ENCODE data around the gene PTPRO.

The PTPRO gene

GRCh38 chr12:15336768-15337553 lies 14.7 kb downstream of the PTPRO start:
- DNase-seq: no peak
- in situ Hi-C loops (cut with MboI; ENCODE audit: low pct_unique_long_range_greater_than_20kb, low sequenced_read_pairs): no loop called here

GRCh38 chr12:15341371-15341770 lies 19.1 kb downstream of the PTPRO start:
- in situ Hi-C loops (cut with MboI; ENCODE audit: low pct_unique_long_range_greater_than_20kb, low sequenced_read_pairs): no loop called here
- DNase-seq: no peak

GRCh38 chr12:15344561-15344960 lies 22.3 kb downstream of the PTPRO start:
- in situ Hi-C loops (cut with MboI; ENCODE audit: low pct_unique_long_range_greater_than_20kb, low sequenced_read_pairs): no loop called here

GRCh38 chr12:15346488-15346887 lies 24.2 kb downstream of the PTPRO start:
- DNase-seq: no peak
- in situ Hi-C loops (cut with MboI; ENCODE audit: low pct_unique_long_range_greater_than_20kb, low sequenced_read_pairs): no loop called here

More at GRCh38 chr12:15344561-15344960, 22.3 kb downstream of the PTPRO start:
- no peak for DNase-seq

- in situ Hi-C loops (cut with MboI; ENCODE audit: low pct_unique_long_range_greater_than_20kb, low sequenced_read_pairs): no loop called here
Measured at GRCh38 chr12:15350643-15351042, 28.3 kb downstream of the PTPRO start.

GRCh38 chr12:15355766-15356165 lies 33.5 kb downstream of the PTPRO start:
- in situ Hi-C loops (cut with MboI; ENCODE audit: low pct_unique_long_range_greater_than_20kb, low sequenced_read_pairs): no loop called here
- no peak for DNase-seq

More at GRCh38 chr12:15350643-15351042, 28.3 kb downstream of the PTPRO start:
- DNase-seq: no peak

- in situ Hi-C loops (cut with MboI; ENCODE audit: low pct_unique_long_range_greater_than_20kb, low sequenced_read_pairs): no loop called here
- DNase-seq: no peak
Measured at GRCh38 chr12:15356951-15357364, 34.6 kb downstream of the PTPRO start.

- no peak for DNase-seq
Measured at GRCh38 chr12:15364221-15365160, 42.2 kb downstream of the PTPRO start.

GRCh38 chr12:15368812-15369211 lies 46.5 kb downstream of the PTPRO start:
- no peak for DNase-seq
- in situ Hi-C loops (cut with MboI; ENCODE audit: low pct_unique_long_range_greater_than_20kb, low sequenced_read_pairs): no loop called here

More at GRCh38 chr12:15364221-15365160, 42.2 kb downstream of the PTPRO start:
- in situ Hi-C loops (cut with MboI; ENCODE audit: low pct_unique_long_range_greater_than_20kb, low sequenced_read_pairs): no loop called here

GRCh38 chr12:15372352-15372751 lies 50.0 kb downstream of the PTPRO start:
- in situ Hi-C loops (cut with MboI; ENCODE audit: low pct_unique_long_range_greater_than_20kb, low sequenced_read_pairs): no loop called here

GRCh38 chr12:15387772-15388171 lies 65.5 kb downstream of the PTPRO start:
- in situ Hi-C loops (cut with MboI; ENCODE audit: low pct_unique_long_range_greater_than_20kb, low sequenced_read_pairs): no loop called here
- DNase-seq: no peak

More at GRCh38 chr12:15372352-15372751, 50.0 kb downstream of the PTPRO start:
- no peak for DNase-seq

- in situ Hi-C loops (cut with MboI; ENCODE audit: low pct_unique_long_range_greater_than_20kb, low sequenced_read_pairs): no loop called here
- no peak for DNase-seq
Measured at GRCh38 chr12:15389561-15389960, 67.3 kb downstream of the PTPRO start.

- in situ Hi-C loops (cut with MboI; ENCODE audit: low pct_unique_long_range_greater_than_20kb, low sequenced_read_pairs): no loop called here
Measured at GRCh38 chr12:15393037-15393436, 70.7 kb downstream of the PTPRO start.

GRCh38 chr12:15393995-15394394 lies 71.7 kb downstream of the PTPRO start:
- no peak for DNase-seq
- in situ Hi-C loops (cut with MboI; ENCODE audit: low pct_unique_long_range_greater_than_20kb, low sequenced_read_pairs): no loop called here

More at GRCh38 chr12:15393037-15393436, 70.7 kb downstream of the PTPRO start:
- DNase-seq: no peak

GRCh38 chr12:15404485-15404884 lies 82.2 kb downstream of the PTPRO start:
- in situ Hi-C loops (cut with MboI; ENCODE audit: low pct_unique_long_range_greater_than_20kb, low sequenced_read_pairs): no loop called here
- no peak for DNase-seq

- DNase-seq: no peak
- in situ Hi-C loops (cut with MboI; ENCODE audit: low pct_unique_long_range_greater_than_20kb, low sequenced_read_pairs): no loop called here
Measured at GRCh38 chr12:15405606-15406005, 83.3 kb downstream of the PTPRO start.

- in situ Hi-C loops (cut with MboI; ENCODE audit: low pct_unique_long_range_greater_than_20kb, low sequenced_read_pairs): no loop called here
- DNase-seq: no peak
Measured at GRCh38 chr12:15407025-15407424, 84.7 kb downstream of the PTPRO start.

- no peak for DNase-seq
- in situ Hi-C loops (cut with MboI; ENCODE audit: low pct_unique_long_range_greater_than_20kb, low sequenced_read_pairs): no loop called here
Measured at GRCh38 chr12:15411842-15412241, 89.5 kb downstream of the PTPRO start.

- no peak for DNase-seq
- in situ Hi-C loops (cut with MboI; ENCODE audit: low pct_unique_long_range_greater_than_20kb, low sequenced_read_pairs): no loop called here
Measured at GRCh38 chr12:15417691-15418090, 95.4 kb downstream of the PTPRO start.

GRCh38 chr12:15423629-15424028 lies 101.3 kb downstream of the PTPRO start:
- in situ Hi-C loops (cut with MboI; ENCODE audit: low pct_unique_long_range_greater_than_20kb, low sequenced_read_pairs): no loop called here
- no peak for DNase-seq
